Psoas muscle (tissue), 8 donors: ENCODE data around the gene RPL28. TPM values are rescaled to one million over a fixed set of nuclear protein-coding genes. Genes with fewer than 3 reads are reported as not detected.

Experiments
- ATAC-seq, 4 donors: fragments of 200-7000 bp; cut with Tn5 transposase; one replicate each; pipeline ENCODE4 v1.9.1; 2020; ENCODE audit warnings: moderate library complexity in 3 of 4, mild to moderate bottlenecking in 2 of 4
- DNase-seq, 2 donors: peaks; one replicate each; pipeline ENCODE4 v3.0.0-alpha.2; 2020
- H3K27ac ChIP-seq: fragments of 200-600 bp; one replicate; pipeline ENCODE4 v1.8.0; 2022
- H3K27me3 ChIP-seq, 3 donors: fragments of 200-600 bp in 1 of 3; one replicate each; pipeline versions ENCODE4 v1.6.1 to v1.8.0; 2013 to 2022; ENCODE audit warnings: low read length in 2 of 3, mild to moderate bottlenecking in 2 of 3, moderate library complexity in 1 of 3; ENCODE audit not compliant: insufficient read depth in 3 of 3
- H3K36me3 ChIP-seq, 2 donors: fragments of 200-600 bp in 1 of 2; one replicate each; pipeline versions ENCODE4 v1.6.1 to v1.8.0; 2013 to 2022; ENCODE audit warnings: low read depth in 1 of 2, mild to moderate bottlenecking in 1 of 2, moderate library complexity in 1 of 2; ENCODE audit not compliant: insufficient read depth in 1 of 2
- H3K4me1 ChIP-seq: fragments of 200-600 bp; one replicate; pipeline ENCODE4 v1.8.0; 2022
- H3K4me3 ChIP-seq: fragments of 200-600 bp; one replicate; pipeline ENCODE4 v1.8.0; 2022; ENCODE audit warnings: mild to moderate bottlenecking
- H3K9me3 ChIP-seq: fragments of 200-600 bp; one replicate; pipeline ENCODE4 v1.8.0; 2022
- WGBS, 3 donors: extraction: QIAGEN DNeasy Blood & Tissue Kit; methylation state at CpG; one replicate each; pipeline versions ENCODE4 v1.1.6 to v1.1.7; 2013; 5-methylcytosine and 5-hydroxymethylcytosine counted together
- intact Hi-C, 2 donors: fragments of 100-400 bp; cut with DNase I; formaldehyde crosslinking; loops; one replicate each; pipeline versions ENCODE4 v1.11.0 to v1.14.2; 2022
- polyA plus RNA-seq, 3 donors: library from polyadenylated mRNA; stranded (reverse); fragments of 200-250 nt; gene quantifications; one replicate each; pipeline ENCODE4 v1.2.3, GENCODE V29; 2013
- total RNA-seq, 4 donors: library from RNA; stranded (reverse); fragmentation: NEBNext Ultra II Directional in 2 of 4; extraction: Animal tissue kit (Norgen Biotek cat#: 25700) in 2 of 4; gene quantifications; one replicate each; pipeline versions ENCODE4 v1.2.1 to v1.2.4, GENCODE V29; 2021 to 2023
- TF ChIP-seq, protein P1 (sequence below): fragments of 200-600 bp; IDR thresholded peaks from one replicate; pipeline ENCODE4 v1.8.0; 2022; ENCODE audit warnings: antibody characterized with exemption
- donor health status: healthy with polysubstance abuse.
- donor health status: DM: no; HTN: no; CAD: no; lungs with moderate emphysema.
- donor health status: Bipolar disorder and iron deficiency.
- donor health status: healthy.
- donor health status: DM: yes; HTN: yes; CAD: no.
- donor health status: DM: no; HTN: no; CAD: no.
- donor health status: DM: no; HTN: no; CAD: no.
- donor health status: DM: yes; HTN: yes; CAD: no.

RPL28 gene
- total and polyA plus RNA-seq, 7 donors = 547 to 1,362 (median 675) TPM

DNA sequence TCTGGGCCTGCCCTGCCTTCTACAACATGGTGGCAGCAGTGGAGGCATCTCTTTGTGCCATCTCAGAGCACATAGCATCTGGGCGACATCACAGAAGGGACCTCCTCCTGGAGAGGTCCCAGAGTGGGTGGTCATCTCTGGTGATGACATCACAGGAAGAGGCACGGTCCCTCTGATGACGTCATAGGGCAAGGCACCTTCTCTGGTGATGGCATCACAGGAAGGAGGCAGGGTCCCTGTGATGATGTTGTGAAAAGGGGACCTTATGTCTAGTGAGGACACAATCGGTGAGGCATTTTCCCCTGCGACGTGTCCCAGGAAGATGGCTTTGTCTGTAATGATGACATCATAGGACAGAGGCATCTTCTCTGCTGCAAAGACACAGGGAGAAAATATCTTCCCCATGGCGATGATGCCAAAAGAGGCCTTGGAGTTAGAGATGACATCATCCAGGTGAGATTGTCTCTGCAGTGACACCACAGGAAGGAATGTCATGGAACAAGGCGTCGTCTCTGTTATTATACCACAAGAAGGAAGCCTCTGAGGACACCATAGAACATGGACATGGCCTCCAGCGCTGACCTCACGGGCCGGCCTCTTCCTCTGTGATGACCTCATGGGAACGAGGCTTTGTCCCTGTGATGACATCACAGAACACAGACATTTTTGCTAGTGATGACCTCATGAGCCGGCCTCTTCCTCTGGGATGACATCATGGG is 46.7 kb downstream of the RPL28 start:
- Histone ChIP-seq H3K4me1 (no peaks in the 10 kb centered on the region), H3K4me3 (no peak overlapping the region), H3K27me3 (peaks cover 0 to 70% (median 35%) of the 10 kb centered on the region in 3 donors), H3K36me3 (no peaks in the 10 kb centered on the region), H3K9me3 (no peaks in the 10 kb centered on the region), H3K27ac (no peak overlapping the region)
- DNase-seq = peak in 1 of 2 donors; percentile 8
- intact Hi-C loops = no loop called here
- TF ChIP-seq, protein P1, sequence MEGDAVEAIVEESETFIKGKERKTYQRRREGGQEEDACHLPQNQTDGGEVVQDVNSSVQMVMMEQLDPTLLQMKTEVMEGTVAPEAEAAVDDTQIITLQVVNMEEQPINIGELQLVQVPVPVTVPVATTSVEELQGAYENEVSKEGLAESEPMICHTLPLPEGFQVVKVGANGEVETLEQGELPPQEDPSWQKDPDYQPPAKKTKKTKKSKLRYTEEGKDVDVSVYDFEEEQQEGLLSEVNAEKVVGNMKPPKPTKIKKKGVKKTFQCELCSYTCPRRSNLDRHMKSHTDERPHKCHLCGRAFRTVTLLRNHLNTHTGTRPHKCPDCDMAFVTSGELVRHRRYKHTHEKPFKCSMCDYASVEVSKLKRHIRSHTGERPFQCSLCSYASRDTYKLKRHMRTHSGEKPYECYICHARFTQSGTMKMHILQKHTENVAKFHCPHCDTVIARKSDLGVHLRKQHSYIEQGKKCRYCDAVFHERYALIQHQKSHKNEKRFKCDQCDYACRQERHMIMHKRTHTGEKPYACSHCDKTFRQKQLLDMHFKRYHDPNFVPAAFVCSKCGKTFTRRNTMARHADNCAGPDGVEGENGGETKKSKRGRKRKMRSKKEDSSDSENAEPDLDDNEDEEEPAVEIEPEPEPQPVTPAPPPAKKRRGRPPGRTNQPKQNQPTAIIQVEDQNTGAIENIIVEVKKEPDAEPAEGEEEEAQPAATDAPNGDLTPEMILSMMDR = no peak
- ATAC-seq = no peak
- WGBS, 3 donors = 81 to 82% (median 81%) methylated on average over 14 of the region's 14 CpGs

DNA sequence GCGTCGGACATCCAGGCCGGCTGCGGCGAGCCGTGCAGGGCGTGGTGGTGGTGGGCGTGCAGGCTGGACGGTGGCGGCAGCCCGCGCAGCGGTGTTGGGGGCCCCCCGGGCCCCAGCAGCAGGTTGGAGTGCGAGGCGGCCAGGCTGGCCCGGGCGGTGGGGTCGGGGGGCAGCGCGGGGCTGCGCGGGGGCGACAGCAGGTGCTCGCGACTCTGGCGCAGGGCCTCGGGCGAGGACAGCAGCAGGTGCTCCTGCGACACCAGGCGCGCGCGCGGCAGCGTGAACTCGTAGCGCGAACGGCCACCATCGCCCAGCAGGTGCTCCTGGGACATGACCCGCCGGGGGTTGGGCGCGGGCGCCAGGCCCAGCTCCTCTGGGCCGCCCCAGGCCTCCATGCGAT is 47.6 kb downstream of the RPL28 start:
- TF ChIP-seq, protein P1 = no peak
- Histone ChIP-seq H3K4me3 (no peak overlapping the region), H3K36me3 (no peaks in the 10 kb centered on the region), H3K4me1 (no peaks in the 10 kb centered on the region), H3K9me3 (no peaks in the 10 kb centered on the region), H3K27me3 (peaks cover 0 to 74% (median 31%) of the 10 kb centered on the region in 3 donors), H3K27ac (no peak overlapping the region)
- ATAC-seq = no peak
- WGBS, 3 donors = 3 to 6% (median 5%) methylated on average over 32 to 48 of the region's 48 CpGs
- DNase-seq = peak in 1 of 2 donors; percentile 48
- intact Hi-C loops = no loop called here

DNA sequence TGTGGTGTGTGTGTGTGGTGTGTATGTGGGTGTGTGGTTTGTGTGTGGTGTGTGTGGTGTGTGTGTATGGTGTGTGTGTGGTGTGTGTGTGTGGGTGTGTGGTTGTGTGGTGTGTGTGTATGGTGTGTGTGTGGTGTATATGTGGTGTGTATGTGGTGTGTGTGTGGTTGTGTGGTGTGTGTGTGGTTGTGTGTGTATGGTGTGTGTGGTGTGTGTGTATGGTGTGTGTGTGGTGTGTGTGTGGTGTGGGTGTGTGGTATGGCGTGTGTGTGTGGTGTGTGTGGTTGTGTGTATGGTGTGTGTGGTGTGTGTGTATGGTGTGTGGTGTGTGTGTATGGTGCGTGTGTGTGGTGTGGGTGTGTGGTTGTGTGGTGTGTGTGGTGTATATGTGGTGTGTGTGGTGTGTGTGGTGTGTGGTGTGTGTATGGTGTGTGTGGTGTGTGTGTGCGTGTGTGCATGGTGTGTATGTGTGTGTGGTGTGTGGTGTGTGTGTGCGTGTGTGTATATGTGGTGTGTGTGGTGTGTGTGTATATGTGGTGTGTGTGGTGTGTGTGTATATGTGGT is 48.7 kb downstream of the RPL28 start:
- no peaks in the 10 kb centered on the region for H3K9me3 ChIP-seq
- no peak for ATAC-seq
- 72 to 93% (median 93%) methylated on average over 4 of the region's 4 CpGs for WGBS, 3 donors
- H3K36me3 ChIP-seq = no peaks in the 10 kb centered on the region
- intact Hi-C loops = no loop called here
- H3K4me3 ChIP-seq = no peak overlapping the region
- no peaks in the 10 kb centered on the region for H3K4me1 ChIP-seq
- peak in 1 of 2 donors; percentile 1 for DNase-seq
- H3K27me3 ChIP-seq = peaks cover 0 to 74% (median 37%) of the 10 kb centered on the region in 3 donors
- no peak overlapping the region for H3K27ac ChIP-seq
- TF ChIP-seq, protein P1 = no peak

DNA sequence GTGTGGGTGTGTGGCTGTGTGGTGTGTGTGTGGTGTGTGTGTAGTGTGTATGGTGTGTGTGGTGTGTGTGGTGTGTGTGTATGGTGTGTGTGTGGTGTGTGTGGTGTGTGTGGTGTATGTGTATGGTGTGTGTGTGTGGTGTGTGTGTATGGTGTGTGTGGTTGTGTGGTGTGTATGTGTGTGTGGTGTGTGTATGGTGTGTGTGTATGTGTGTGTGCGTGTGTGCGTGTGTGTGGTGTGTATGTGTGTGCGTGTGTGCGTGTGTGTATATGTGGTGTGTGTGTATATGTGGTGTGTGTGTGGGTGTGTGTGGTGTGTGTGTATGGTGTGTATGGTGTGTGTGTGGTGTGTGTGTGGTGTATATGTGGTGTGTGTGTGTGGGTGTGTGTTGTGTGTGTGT is 49.3 kb downstream of the RPL28 start:
- Histone ChIP-seq H3K27ac (no peak overlapping the region), H3K27me3 (peaks cover 0 to 74% (median 34%) of the 10 kb centered on the region in 3 donors), H3K36me3 (no peaks in the 10 kb centered on the region), H3K9me3 (no peaks in the 10 kb centered on the region), H3K4me1 (no peaks in the 10 kb centered on the region), H3K4me3 (no peak overlapping the region)
- TF ChIP-seq, protein P1 = no peak
- no peak for ATAC-seq
- 89 to 92% (median 92%) methylated on average over 4 of the region's 4 CpGs for whole genome bisulfite sequencing, 3 donors
- DNase-seq = peak in 1 of 2 donors; percentile 14
- intact Hi-C loops = no loop called here
